ENCODE results near the gene TTC19. TPM values are rescaled to one million over a fixed set of nuclear protein-coding genes. Genes with fewer than 3 reads are reported as not detected.

Gene TTC19
- total and polyA plus RNA-seq, 2 of the 8 experiments (the other 6 are each of a cell fraction or from before 2014, with no cell fraction given), result 11.8 to 55.0 TPM

DNA sequence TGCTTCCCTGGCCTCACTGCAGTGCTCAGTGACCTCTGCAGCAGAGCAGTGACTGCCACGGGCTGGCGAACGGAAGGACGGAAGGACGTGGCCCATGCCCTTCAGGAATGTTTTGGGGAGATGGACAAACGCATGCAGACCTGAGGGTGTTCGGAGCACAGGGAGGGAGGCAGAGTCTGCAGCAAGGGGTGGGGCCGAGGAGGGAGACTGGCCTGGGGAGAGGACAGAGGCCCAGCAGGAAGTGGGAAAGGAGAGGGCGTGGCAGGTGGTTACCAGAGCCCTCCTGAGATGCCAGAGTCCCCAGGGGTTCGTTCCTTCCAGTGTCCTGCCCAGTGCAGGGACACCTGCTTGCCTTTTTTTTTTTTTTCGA is 32.8 kb upstream of the TTC19 start (continued):
- TF ChIP-seq RFX5 (IDR thresholded peaks at IDR 0.05; ENCODE audit: borderline replicate concordance, low read depth, low read length), result no peak
- TF ChIP-seq, protein P1, sequence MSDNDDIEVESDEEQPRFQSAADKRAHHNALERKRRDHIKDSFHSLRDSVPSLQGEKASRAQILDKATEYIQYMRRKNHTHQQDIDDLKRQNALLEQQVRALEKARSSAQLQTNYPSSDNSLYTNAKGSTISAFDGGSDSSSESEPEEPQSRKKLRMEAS (IDR thresholded peaks at IDR 0.05), result no peak; the same call in 1 of the 2 replicates
- no peak for TF ChIP-seq CHD1 (IDR thresholded peaks at IDR 0.05; ENCODE audit: low read depth, low read length)
- TF ChIP-seq RNF2 (IDR thresholded peaks at IDR 0.05; ENCODE audit: borderline replicate concordance, low read depth, low read length, missing control alignments, poor library complexity, severe bottlenecking), result no peak
- no peak for TF ChIP-seq TAF7 (optimal IDR thresholded peaks at IDR 0.05; ENCODE audit: borderline replicate concordance, low read depth, low read length)
- no peak for TF ChIP-seq ZNF274 (IDR thresholded peaks at IDR 0.05; ENCODE audit: borderline replicate concordance, extremely low read depth, low read length)
- peak; percentile 17 to 74; a peak in 2 of 3 replicates for TF ChIP-seq POLR2A (IDR thresholded peaks at IDR 0.05; ENCODE audit: control extremely low read depth in 1 of 2, low read depth in 2 of 2, low read length in 2 of 2)
- TF ChIP-seq JUND (IDR thresholded peaks at IDR 0.05; ENCODE audit: low read length), result no peak
- 0 out of 4 replicates have a peak, but pooled peaks of 1 of the 2 experiments have one; percentile 50 for TF ChIP-seq HDAC2 (IDR thresholded peaks at IDR 0.05; ENCODE audit: borderline replicate concordance in 1 of 2, low read depth in 2 of 2, low read length in 2 of 2)
- no peak for TF ChIP-seq SP2 (IDR thresholded peaks at IDR 0.05; ENCODE audit: low read length)
- TF ChIP-seq TEAD4 (IDR thresholded peaks at IDR 0.05; ENCODE audit: low read depth, low read length), result no peak
- TF ChIP-seq BRCA1 (IDR thresholded peaks at IDR 0.05; ENCODE audit: low read depth, low read length), result no peak
- TF ChIP-seq, protein P2, sequence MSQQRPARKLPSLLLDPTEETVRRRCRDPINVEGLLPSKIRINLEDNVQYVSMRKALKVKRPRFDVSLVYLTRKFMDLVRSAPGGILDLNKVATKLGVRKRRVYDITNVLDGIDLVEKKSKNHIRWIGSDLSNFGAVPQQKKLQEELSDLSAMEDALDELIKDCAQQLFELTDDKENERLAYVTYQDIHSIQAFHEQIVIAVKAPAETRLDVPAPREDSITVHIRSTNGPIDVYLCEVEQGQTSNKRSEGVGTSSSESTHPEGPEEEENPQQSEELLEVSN (IDR thresholded peaks at IDR 0.05), result no peak
- TF ChIP-seq SIX5 (IDR thresholded peaks at IDR 0.05; ENCODE audit: low read depth, low read length), result no peak
- TF ChIP-seq NRF1 (IDR thresholded peaks at IDR 0.05; ENCODE audit: low read depth, low read length), result no peak
- TF ChIP-seq RXRA (IDR thresholded peaks at IDR 0.05; ENCODE audit: insufficient read depth, low read depth, low read length), result no peak
- TF ChIP-seq KDM5A (IDR thresholded peaks at IDR 0.05; ENCODE audit: low read length), result no peak
- no peak for TF ChIP-seq SUZ12 (IDR thresholded peaks at IDR 0.05; ENCODE audit: low read length)
- TF ChIP-seq CTBP2 (IDR thresholded peaks at IDR 0.05; ENCODE audit: borderline replicate concordance, insufficient read depth, insufficient read length, low read length), result no peak

Data from H1 (cell line).